OCI-LY7 (cell line): ENCODE results near the gene CCDC91.

Experiments used
- CTCF ChIP-seq: fragments of 200-600 bp; sonication (generic); conservative IDR thresholded peaks from 2 replicates; pipeline ENCODE4 v1.5.1; 2014; ENCODE audit warnings: mild to moderate bottlenecking, antibody characterized with exemption, low read length, moderate library complexity, mixed read lengths
- EZH2phosphoT487 ChIP-seq: fragments of 200-600 bp; sonication (generic); IDR thresholded peaks from 2 replicates; pipeline ENCODE4 v1.6.1; 2018; ENCODE audit warnings: low read depth, borderline replicate concordance, mild to moderate bottlenecking, mixed run types, antibody characterized with exemption, low read length, moderate library complexity, mixed read lengths

- no peak for TF ChIP-seq CTCF
- no peak for TF ChIP-seq EZH2phosphoT487
Observed at GRCh38 chr12:28328967-28329366, 138.7 kb downstream of the CCDC91 start.
